Measurements from ENCODE around the gene PRR23A. TPM values are rescaled to one million over a fixed set of nuclear protein-coding genes. Genes with fewer than 3 reads are reported as not detected.

PRR23A gene
- polyA plus RNA-seq, 1 donor: not detected

DNA sequence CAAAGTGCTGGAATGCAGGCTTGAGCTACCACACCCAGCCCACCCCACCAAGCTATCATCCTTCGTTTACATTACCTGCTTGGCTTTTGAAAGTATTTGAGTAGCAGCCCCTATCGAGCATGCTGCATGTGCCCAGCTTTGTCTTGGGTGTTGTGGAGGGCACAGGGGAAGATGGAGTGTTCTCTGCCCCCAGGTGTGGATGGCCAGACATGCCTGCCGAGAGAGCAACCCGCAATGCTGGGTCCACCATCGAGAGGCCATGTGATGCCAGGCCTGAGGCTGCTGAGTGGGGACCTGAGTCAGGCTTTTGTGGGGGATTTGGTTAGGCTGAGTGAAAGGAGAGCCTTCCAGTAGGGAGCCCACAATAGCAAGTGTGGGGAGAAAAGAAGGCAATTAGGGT, 33.1 kb downstream of the PRR23A start:
- Histone ChIP-seq H3K4me1 (ENCODE audit: control insufficient read depth, insufficient read depth, low read length) (no peaks in the 10 kb centered on the region), H3K36me3 (ENCODE audit: control insufficient read depth, insufficient read depth, low read length) (no peaks in the 10 kb centered on the region), H3K4me3 (ENCODE audit: low read length) (no peak overlapping the region), H3K9me3 (ENCODE audit: control insufficient read depth, low read depth, low read length) (no peaks in the 10 kb centered on the region), H3K27me3 (ENCODE audit: control insufficient read depth, insufficient read depth, low read length) (peaks cover 10% of the 10 kb centered on the region), H3K27ac (ENCODE audit: low read length) (no peak overlapping the region)
- no CpG with 5 or more reads among the region's 5 CpGs for WGBS (ENCODE audit: insufficient coverage, low lambda C conversion rate)
- DNase-seq: no peak

DNA sequence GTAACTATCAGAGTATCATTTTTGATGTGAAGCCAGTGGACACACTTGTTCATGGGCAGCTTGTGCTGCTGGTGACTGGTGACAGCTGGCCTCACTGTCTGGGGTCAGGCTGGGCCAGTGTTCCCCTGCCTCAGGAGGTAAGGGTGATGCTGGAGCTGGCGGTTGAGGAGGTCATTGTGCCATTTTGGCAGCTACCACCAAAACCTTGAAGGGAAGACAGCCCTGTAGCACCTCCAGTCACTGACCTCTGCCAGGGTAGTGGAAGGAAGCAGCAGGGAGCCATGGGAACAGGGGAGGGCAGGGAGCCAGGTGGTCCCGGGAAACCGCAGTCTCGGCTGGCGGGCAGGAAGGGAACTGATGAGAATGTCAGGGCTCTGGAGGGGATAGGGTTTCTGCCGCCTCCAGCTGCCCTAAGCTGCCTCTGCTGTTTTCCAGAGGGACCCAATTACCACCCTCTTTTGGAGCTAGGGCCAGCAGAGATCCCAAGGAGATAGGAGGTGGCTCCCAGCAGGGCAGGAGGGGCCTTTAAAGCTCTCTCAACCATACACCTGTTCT, 34.2 kb downstream of the PRR23A start:
- no peaks in the 10 kb centered on the region for H3K4me1 ChIP-seq (ENCODE audit: control insufficient read depth, insufficient read depth, low read length)
- H3K9me3 ChIP-seq (ENCODE audit: control insufficient read depth, low read depth, low read length): no peaks in the 10 kb centered on the region
- H3K27me3 ChIP-seq (ENCODE audit: control insufficient read depth, insufficient read depth, low read length): peaks cover 10% of the 10 kb centered on the region
- no peaks in the 10 kb centered on the region for H3K36me3 ChIP-seq (ENCODE audit: control insufficient read depth, insufficient read depth, low read length)
- no peak overlapping the region for H3K27ac ChIP-seq (ENCODE audit: low read length)
- WGBS (ENCODE audit: insufficient coverage, low lambda C conversion rate): no CpG with 5 or more reads among the region's 6 CpGs
- H3K4me3 ChIP-seq (ENCODE audit: low read length): no peak overlapping the region
- no peak for DNase-seq

DNA sequence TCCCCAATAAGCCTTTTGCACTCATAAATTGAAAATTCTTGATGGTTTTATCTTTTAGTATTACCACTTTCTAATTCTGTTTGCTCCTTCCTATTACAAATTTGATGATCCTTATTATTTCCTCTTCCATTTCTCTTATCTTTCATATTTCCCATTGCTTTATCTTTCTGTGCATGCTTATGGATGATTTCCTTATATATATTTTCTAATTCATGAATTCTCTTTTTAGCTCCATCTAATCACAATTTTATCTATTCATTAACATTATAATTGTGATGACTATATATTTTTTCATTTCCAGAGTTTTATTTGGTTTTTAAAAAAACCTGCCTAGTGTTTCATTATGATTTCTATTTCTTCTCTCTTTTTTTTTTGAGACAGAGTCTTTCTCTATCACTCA, 41.1 kb downstream of the PRR23A start:
- H3K27ac ChIP-seq (ENCODE audit: low read length): no peak overlapping the region
- H3K4me3 ChIP-seq (ENCODE audit: low read length): no peak overlapping the region
- H3K27me3 ChIP-seq (ENCODE audit: control insufficient read depth, insufficient read depth, low read length): peaks cover 36% of the 10 kb centered on the region
- no peaks in the 10 kb centered on the region for H3K36me3 ChIP-seq (ENCODE audit: control insufficient read depth, insufficient read depth, low read length)
- H3K4me1 ChIP-seq (ENCODE audit: control insufficient read depth, insufficient read depth, low read length): no peaks in the 10 kb centered on the region
- peaks cover 5% of the 10 kb centered on the region for H3K9me3 ChIP-seq (ENCODE audit: control insufficient read depth, low read depth, low read length)
- DNase-seq: no peak

DNA sequence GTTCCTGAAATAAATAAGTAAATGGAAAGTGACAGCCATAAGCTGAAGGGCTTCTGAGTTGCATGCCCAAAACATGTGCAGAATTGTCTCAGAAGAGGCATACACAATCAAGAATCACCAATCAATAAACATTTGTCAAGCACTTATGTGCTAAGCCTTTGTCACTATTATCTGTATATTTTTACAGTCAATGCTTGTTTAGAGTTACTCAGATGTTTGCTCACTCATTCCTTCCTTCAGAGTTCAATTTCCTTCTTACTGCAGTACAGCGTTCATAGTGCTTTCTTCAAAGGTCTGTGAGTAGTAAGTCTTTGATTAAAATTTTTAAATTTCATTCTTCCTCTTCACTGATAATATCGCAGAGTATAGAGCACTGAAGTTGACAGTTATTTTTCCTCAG, 41.8 kb downstream of the PRR23A start:
- peaks cover 42% of the 10 kb centered on the region for H3K27me3 ChIP-seq (ENCODE audit: control insufficient read depth, insufficient read depth, low read length)
- no peaks in the 10 kb centered on the region for H3K4me1 ChIP-seq (ENCODE audit: control insufficient read depth, insufficient read depth, low read length)
- no peaks in the 10 kb centered on the region for H3K36me3 ChIP-seq (ENCODE audit: control insufficient read depth, insufficient read depth, low read length)
- H3K4me3 ChIP-seq (ENCODE audit: low read length): no peak overlapping the region
- H3K9me3 ChIP-seq (ENCODE audit: control insufficient read depth, low read depth, low read length): peaks cover 5% of the 10 kb centered on the region
- no peak for DNase-seq
- H3K27ac ChIP-seq (ENCODE audit: low read length): no peak overlapping the region
- 100% methylated on average over 1 of the region's 2 CpGs for WGBS (ENCODE audit: insufficient coverage, low lambda C conversion rate)

DNA sequence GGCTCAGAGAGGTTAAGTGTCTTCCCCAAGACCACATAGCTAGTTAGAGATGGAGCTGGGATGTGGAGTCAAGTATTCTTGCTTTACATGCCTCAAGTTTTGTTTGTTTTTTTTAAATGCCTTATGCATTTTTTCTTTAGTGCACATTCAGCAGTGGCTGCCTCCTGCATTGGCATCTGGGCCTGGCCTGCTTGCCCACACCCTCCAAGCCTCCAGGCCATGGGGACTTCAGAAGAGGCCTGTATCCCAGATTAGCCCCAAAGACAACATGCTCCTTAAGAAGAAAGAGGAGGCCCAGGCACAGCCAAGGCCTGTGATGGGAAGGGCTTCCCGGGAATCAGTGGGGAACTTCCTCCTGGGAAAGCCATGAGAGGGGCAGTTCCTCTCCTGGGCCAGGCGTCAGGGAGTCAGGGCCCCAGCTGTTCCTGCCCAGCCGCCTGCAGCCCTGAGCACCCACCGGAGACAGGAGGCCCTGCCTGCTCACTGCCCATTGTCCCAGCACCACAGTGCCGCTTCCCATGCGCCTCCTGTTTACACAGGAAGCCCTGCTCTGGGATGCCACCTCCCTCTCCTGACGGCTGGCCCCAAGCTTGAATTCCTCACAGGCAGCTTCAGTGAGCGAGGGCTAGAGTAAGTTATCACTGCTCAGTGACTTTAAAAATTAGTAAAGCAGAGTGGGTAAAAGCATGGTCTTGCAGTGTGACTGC, 43.1 kb downstream of the PRR23A start:
- no CpG with 5 or more reads among the region's 8 CpGs for WGBS (ENCODE audit: insufficient coverage, low lambda C conversion rate)
- Histone ChIP-seq H3K27me3 (ENCODE audit: control insufficient read depth, insufficient read depth, low read length) (peaks cover 48% of the 10 kb centered on the region), H3K4me1 (ENCODE audit: control insufficient read depth, insufficient read depth, low read length) (no peaks in the 10 kb centered on the region), H3K36me3 (ENCODE audit: control insufficient read depth, insufficient read depth, low read length) (no peaks in the 10 kb centered on the region), H3K4me3 (ENCODE audit: low read length) (no peak overlapping the region), H3K9me3 (ENCODE audit: control insufficient read depth, low read depth, low read length) (peaks cover 5% of the 10 kb centered on the region), H3K27ac (ENCODE audit: low read length) (no peak overlapping the region)
- no peak for DNase-seq

DNA sequence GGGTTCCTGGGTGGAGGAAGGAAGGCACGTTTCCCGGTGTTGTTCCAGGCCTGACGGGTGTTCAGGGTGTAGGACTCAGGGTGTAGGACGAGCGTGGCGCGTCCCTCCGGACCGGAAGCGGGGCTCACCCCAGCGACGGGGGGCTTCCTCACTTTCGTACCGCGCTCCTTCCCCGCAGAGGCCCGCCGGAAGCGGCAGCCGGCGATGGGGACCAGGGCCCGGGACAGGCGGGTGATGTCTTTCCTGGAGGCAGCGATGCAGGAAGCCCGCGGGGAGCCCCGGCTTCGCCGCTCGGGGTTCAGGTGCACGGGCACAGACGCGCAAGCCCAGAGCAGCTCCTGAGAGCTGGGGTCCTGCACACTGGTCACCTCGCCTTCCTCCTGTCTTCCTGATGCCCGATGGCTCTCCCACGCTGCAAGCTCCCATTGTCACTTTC, 45.6 kb downstream of the PRR23A start:
- H3K27ac ChIP-seq (ENCODE audit: low read length): no peak overlapping the region
- DNase-seq: no peak
- H3K4me3 ChIP-seq (ENCODE audit: low read length): no peak overlapping the region
- H3K36me3 ChIP-seq (ENCODE audit: control insufficient read depth, insufficient read depth, low read length): no peaks in the 10 kb centered on the region
- peaks cover 63% of the 10 kb centered on the region for H3K27me3 ChIP-seq (ENCODE audit: control insufficient read depth, insufficient read depth, low read length)
- peaks cover 5% of the 10 kb centered on the region for H3K9me3 ChIP-seq (ENCODE audit: control insufficient read depth, low read depth, low read length)
- no peaks in the 10 kb centered on the region for H3K4me1 ChIP-seq (ENCODE audit: control insufficient read depth, insufficient read depth, low read length)
- WGBS (ENCODE audit: insufficient coverage, low lambda C conversion rate): no CpG with 5 or more reads among the region's 36 CpGs

Other genes starting within 250 kb of the PRR23A start
- 51.1 TPM for gene PIK3CB, start 171.3 kb downstream of the PRR23A start, polyA plus RNA-seq
- not detected for gene FOXL2, start 59.1 kb downstream of the PRR23A start, polyA plus RNA-seq
- not detected for gene FOXL2NB, start 59.1 kb downstream of the PRR23A start, polyA plus RNA-seq
- gene PRR23B, start 14.7 kb upstream of the PRR23A start, polyA plus RNA-seq: not detected
- gene PRR23C, start 38.6 kb upstream of the PRR23A start, polyA plus RNA-seq: not detected